NB4 (cell line): Measurements from ENCODE around the gene DESI1.

Experiments used
- DNase-seq: peaks from one replicate; pipeline ENCODE4 v3.0.0; 2010; ENCODE audit warnings: low read depth
- H3K4me3 ChIP-seq: one replicate; pipeline ENCODE4 v1.5.1; 2011; ENCODE audit warnings: mild to moderate bottlenecking, low read depth, low read length, moderate library complexity
- MYC ChIP-seq: IDR thresholded peaks from 2 replicates; pipeline ENCODE4 v1.6.1; 2011; ENCODE audit warnings: low read depth, low read length
- POLR2A ChIP-seq: IDR thresholded peaks from 2 replicates; pipeline ENCODE4 v1.6.1; 2011; ENCODE audit warnings: mild to moderate bottlenecking; ENCODE audit not compliant: insufficient read length; ENCODE audit errors: extremely low read depth
- TF ChIP-seq, protein P1 (sequence below): IDR thresholded peaks from 2 replicates; pipeline ENCODE4 v1.6.1; 2011; ENCODE audit warnings: low read depth, low read length
- TF ChIP-seq, protein P2 (sequence below): IDR thresholded peaks from one replicate; pipeline ENCODE4 v1.5.1; 2012; ENCODE audit warnings: low read depth, low read length

DESI1 gene

DNA sequence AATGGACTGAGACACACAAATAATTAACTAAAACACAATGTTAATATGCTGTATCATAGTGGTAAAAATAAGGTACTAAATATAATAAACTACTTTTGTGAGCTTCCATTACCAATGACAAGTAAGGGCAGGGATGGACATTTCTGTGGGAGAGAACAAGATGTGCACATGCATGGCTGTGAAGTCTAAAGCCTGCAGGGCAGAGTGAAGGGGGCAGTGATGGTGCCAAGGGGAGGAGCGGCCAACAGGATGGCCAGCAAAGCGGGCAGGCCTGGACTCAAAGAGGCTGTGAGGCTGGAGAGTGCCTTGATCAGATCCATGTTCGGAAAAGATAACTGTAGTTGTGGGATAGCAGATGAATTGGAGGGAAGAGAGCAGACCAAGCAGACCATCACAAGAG lies 12.5 kb downstream of the DESI1 start:
- H3K4me3 ChIP-seq: no peak overlapping the region
- DNase-seq: no peak
- TF ChIP-seq, protein P1, sequence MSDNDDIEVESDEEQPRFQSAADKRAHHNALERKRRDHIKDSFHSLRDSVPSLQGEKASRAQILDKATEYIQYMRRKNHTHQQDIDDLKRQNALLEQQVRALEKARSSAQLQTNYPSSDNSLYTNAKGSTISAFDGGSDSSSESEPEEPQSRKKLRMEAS: no peak
- TF ChIP-seq, protein P2, sequence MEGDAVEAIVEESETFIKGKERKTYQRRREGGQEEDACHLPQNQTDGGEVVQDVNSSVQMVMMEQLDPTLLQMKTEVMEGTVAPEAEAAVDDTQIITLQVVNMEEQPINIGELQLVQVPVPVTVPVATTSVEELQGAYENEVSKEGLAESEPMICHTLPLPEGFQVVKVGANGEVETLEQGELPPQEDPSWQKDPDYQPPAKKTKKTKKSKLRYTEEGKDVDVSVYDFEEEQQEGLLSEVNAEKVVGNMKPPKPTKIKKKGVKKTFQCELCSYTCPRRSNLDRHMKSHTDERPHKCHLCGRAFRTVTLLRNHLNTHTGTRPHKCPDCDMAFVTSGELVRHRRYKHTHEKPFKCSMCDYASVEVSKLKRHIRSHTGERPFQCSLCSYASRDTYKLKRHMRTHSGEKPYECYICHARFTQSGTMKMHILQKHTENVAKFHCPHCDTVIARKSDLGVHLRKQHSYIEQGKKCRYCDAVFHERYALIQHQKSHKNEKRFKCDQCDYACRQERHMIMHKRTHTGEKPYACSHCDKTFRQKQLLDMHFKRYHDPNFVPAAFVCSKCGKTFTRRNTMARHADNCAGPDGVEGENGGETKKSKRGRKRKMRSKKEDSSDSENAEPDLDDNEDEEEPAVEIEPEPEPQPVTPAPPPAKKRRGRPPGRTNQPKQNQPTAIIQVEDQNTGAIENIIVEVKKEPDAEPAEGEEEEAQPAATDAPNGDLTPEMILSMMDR: no peak

DNA sequence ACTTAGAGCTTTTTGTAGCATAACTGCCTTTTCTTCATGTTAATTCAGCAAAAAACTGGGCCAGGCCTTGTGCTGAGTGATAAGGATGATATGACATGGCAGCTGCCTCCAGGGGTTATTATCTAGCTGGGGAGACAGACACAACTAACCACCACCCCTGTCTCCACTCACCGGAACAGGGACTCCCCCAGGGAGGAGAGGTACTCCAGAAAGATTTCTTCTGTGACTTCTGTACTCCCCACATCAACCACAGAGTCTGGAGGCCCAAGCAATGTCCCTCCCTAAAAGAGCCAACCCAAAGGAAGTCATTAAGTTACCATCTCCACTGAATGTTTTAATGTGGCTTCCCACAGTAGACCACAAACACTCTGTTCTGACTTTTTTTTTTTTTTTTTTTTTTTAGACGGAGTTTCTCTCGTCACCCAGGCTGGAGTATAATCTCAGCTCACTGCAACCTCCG lies 16.9 kb downstream of the DESI1 start:
- peak; percentile 80 for DNase-seq
- H3K4me3 ChIP-seq: no peak overlapping the region
- TF ChIP-seq MYC: no peak
- TF ChIP-seq, protein P1: no peak
- TF ChIP-seq, protein P2: no peak
- TF ChIP-seq POLR2A: no peak

DNA sequence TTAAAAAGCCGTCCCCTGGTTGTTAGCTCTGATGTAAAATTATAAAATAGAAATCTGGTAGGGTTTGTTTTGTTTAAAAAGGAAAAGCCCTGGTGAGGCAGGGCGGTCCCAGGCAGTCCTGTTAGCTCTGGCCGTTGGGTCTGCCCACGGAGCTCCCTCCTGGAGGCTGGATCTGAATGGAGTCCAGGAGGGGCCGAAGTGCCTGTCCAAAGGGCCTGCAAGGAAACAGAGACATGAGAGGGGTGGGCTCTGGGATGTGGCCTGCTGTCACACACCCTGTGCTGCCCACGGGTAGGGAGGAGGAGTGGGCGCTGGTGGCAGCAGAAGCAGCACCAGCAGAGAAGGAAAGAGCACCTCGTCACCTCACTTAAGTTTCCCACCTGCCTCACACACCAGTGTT lies 19.9 kb downstream of the DESI1 start:
- no peak for TF ChIP-seq MYC
- TF ChIP-seq, protein P1: no peak
- no peak for TF ChIP-seq POLR2A
- TF ChIP-seq, protein P2: no peak
- H3K4me3 ChIP-seq: no peak overlapping the region
- no peak for DNase-seq

DNA sequence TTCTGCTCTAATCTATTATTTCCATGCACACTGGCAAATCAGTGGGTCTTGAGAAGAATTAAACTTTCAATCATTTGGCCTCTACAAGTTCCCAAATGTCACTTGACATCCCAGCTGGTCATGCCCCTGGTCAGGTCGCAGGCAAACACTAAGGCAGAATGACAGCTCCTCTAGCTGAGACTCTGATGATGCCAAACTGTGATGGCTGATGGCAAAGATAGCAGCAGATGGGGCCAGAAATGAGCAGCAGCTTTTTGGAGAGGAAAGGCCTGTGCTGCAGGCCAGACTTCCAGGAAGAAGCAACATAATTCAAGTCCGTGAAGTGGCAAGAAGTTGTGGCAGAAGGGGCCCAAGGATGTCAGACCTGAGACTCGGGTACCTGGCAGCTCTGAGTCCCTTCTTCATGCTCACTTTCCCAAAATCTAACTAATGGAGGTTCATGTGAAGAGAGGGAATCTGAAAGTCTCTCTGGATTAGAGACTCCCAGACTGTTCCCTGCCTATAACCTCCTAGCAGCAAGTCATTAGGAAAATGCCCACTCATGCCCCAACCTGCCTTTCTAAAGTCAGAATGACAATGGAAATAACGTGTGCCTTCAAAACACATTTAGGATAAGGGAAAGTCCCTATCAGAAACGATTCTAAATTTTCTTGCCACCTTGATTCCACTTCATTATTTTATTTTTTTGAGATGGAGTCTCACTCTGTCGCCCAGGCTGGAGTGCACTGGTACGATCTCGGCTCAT lies 21.8 kb downstream of the DESI1 start:
- no peak for DNase-seq
- H3K4me3 ChIP-seq: no peak overlapping the region
- TF ChIP-seq POLR2A (no peak), MYC (no peak)
- TF ChIP-seq, protein P2: no peak
- TF ChIP-seq, protein P1: no peak

DNA sequence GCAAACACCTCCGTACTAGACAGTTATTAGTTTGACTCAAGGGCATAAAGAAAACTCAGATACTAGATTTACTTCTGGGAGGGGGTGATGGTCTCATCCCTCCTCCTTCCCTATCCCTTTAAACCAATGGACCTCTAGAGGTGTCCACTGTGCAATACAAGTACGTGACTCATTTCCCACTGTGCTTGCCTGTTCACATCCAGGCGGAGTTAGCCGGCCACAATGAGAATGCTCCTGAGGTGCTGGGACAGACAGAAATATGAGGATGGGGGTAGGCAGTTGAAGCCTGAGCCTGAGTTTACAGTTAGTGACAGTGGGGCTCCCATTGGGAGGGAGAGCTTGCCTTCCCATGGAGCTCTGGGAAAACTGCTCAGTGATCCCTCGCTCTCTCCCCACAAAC lies 22.8 kb downstream of the DESI1 start:
- no peak for DNase-seq
- TF ChIP-seq, protein P1: no peak
- TF ChIP-seq, protein P2: no peak
- no peak overlapping the region for H3K4me3 ChIP-seq

- H3K4me3 ChIP-seq: no peak overlapping the region
- TF ChIP-seq, protein P1: no peak
- TF ChIP-seq MYC (no peak), POLR2A (no peak)
- TF ChIP-seq, protein P2: no peak
These were observed 23.2 kb downstream of the DESI1 start for GRCh38 chr22:41597635-41597953.

More at GRCh38 chr22:41597635-41597953, 23.2 kb downstream of the DESI1 start:
- no peak for DNase-seq
